NCI-H446 (cell line): ENCODE results near the gene RIN3.

Experiments used
- DNase-seq, 2 experiments: peaks; one replicate each; lab custom pipeline; 2025; lab: John Stamatoyannopoulos, UW

Gene RIN3

DNA sequence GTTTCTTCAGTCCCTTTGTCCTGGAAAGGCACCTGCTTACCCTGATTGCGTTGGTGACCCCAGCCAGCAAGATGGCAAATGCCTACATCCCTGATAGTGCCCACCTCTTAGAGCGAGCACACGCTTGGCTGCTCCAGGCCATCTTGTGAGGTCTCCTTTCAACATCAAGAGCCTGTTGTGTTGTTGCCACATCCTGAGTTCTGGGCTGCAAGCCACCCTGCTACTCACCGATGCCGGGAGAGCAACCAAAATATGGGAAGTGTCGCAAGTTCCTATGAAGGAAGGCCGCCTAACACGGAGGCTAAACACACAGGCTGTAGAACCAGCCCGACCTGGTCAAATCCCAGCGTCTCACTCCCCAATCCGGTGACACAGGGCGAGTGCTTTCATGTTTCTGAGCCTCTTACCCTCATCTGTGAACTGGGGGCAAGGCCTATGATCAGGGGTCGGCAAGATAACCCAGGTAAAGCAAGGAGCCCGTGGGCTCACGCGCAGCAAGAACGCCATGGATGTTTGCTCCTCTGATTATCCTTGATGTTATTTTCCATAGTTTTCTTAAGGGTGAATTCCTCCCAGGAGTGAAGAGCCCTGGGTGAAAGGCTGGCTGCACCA lies 136.5 kb downstream of the RIN3 start:
- no peak for DNase-seq

- no peak for DNase-seq
Observed at GRCh38 chr14:92650581-92651105, 137.1 kb downstream of the RIN3 start.

- no peak for DNase-seq
Observed at GRCh38 chr14:92651106-92651757, 137.7 kb downstream of the RIN3 start.

- DNase-seq, result no peak
Observed at GRCh38 chr14:92651758-92652406, 138.3 kb downstream of the RIN3 start.

DNA sequence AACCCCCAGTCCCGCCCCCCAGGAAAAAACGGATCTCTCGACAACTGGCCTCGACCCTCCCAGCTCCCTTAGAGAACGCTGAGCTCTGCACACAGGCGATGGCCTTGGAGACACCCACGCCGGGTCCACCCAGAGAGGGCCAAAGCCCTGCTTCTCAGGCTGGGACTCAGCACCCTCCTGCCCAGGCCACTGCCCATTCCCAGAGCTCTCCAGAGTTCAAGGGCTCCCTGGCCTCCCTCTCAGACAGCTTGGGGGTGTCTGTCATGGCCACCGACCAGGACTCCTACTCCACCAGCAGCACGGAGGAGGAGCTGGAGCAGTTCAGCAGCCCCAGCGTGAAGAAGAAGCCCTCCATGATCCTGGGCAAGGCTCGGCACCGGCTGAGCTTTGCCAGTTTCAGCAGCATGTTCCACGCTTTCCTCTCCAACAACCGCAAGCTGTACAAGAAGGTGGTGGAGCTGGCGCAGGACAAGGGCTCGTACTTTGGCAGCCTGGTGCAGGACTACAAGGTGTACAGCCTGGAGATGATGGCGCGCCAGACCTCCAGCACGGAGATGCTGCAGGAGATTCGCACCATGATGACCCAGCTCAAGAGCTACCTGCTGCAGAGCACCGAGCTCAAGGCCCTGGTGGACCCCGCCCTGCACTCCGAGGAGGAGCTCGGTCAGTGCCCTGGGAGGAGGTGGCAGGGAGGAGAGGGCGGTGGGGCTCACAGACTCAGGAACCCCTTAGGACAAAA lies 139.0 kb downstream of the RIN3 start:
- no peak for DNase-seq

- no peak for DNase-seq
Observed at GRCh38 chr14:92653162-92653651, 139.6 kb downstream of the RIN3 start.

DNA sequence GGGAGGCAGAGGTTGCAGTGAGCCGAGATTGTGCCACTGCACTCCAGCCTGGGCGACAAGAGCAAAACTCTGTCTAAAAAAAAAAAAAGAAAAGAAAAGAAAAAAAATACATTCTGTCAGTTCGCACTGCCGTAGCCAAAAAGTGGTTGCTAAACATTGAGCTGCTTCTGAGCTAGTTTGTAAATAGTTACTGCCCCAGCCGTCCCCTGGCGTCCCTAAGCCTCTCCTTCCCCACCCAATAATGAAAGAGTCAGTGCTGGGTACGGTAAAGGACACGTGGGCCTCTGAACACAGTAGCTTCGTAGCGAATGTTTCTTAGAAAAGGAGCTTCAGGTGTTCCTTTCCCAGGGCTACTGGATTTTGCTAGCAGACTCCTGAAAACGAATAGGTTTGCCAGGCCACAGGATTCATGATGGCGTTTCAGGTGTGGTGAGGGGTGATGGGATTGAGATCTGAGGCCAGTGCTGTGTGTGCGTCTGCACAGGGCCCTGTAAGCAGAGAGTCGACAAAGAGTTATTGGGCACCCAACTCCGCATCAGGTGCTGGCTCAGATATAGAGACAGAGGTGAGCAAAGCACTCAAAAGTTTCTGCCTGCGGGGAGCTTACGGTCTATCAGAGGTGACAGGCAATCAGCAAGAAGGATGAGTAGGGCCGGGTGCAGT lies 140.8 kb downstream of the RIN3 start:
- DNase-seq, result no peak

DNA sequence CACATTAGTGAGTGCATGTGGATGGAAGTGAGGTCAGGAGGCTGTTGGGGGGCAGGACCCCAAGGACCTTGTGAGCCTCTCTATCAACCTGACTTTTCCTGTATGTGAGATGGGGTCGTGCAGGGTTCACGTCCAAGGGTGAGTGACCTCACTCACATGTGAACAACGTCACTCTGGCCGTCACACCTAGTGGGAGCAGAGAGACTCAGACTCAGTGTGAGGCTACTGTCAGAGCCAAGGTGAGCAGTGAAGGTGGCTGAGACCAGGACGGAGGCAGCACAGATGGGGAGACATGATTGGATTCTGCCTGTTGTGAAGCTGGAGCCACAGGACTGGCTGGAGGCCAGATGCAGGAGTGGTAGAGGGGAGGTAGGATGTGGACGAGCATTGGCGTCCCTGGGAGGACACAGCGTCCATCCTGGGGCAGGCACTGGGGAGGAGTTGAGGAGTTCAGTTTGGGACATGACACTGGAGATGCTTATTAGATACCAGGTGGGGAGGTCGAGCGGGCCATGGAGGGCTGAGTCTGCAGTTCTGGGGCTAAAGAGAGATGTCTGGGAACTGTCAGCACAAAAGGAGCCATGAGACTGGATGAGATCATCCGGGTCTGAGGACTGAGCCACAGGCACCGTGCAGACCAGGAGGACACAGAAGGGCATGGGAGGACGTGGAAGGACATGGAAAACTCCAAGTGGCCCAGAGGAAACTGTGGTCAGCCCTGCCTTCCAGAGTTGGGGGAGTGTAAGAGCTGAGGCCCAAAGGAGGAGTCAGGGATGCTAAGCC lies 142.0 kb downstream of the RIN3 start:
- DNase-seq, result no peak

- DNase-seq, result no peak
Observed at GRCh38 chr14:92656306-92657081, 142.9 kb downstream of the RIN3 start.

- DNase-seq, result no peak
Observed at GRCh38 chr14:92657457-92658142, 144.0 kb downstream of the RIN3 start.

GRCh38 chr14:92658160-92658559 lies 144.6 kb downstream of the RIN3 start:
- no peak for DNase-seq

DNA sequence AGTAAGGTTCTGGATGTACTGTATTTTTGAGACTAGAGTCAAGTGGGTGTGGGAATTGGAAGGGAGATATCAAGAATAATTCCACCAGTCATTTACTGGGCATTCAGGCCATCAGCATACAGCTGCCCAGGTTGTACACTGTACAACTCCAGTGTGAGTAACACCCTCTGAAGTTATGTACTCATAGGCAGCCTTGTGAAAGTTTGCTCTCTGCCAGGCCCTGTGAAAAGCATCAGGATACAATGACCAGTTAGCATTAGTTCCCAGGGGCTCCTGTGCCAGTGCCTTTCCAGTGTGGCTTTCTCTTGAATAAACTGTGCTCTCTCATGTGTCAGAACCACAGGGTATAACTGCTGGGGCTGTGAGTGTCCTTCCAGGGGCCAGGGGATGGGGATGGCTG lies 145.1 kb downstream of the RIN3 start:
- no peak for DNase-seq

GRCh38 chr14:92659765-92660561 lies 146.4 kb downstream of the RIN3 start:
- no peak for DNase-seq

DNA sequence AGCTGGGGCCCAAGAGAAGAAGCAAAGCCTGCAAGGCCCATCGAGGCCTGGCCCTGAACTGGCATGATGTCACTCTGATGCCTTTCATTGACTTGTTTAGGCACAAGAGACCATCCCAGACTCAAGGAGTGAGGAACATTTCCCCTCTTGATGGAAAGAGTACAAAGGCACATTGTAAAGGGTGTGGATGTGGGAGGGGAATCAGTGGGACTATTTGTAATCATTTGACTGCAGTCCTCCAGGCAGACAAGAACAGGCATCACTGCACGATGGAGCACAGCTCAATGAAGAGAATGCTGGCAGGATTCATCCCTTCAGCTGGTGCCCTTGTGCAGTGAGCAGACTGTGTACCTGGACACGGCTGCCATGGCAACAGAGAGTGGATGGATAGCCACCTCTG lies 147.0 kb downstream of the RIN3 start:
- no peak for DNase-seq

DNA sequence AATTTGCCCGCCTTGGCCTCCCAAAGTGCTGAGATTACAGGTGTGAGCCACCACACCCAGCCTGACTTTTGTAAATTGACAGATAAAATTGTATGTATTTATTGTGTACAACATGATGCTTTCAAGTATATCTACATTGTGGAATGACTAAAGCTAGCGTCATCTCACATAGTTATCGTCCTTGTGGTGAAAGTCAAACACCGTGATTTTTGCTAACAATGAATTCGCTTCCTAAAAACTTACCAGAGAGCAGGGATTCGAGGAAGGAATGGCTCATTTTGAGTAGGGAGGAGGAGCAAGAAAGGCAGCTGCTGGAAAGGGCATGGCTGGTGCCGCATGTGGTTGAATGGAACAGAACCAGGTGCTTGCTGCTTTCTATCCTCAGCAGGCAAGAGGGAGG lies 149.5 kb downstream of the RIN3 start:
- DNase-seq, result no peak

DNA sequence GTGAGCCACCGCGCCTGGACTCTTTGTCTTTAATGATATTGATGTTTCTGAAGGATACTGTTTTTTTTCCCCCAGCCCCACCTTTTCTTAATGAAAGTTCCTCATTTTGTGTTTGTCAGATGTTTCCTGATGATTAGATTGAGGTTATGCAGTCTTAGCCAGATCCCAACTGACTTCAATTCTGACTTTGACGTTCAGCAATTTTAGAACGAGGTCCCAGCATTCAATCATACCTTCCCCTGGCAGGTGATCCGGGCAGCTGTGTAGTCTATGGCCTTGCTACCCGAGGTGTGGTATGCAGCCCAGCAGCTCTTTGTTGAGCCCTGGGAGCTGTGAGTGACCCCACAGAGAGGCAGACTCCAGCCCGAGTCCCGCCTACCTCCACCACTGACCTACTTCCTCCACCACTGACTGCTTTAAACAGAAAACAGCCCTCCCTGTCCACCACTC lies 152.1 kb downstream of the RIN3 start:
- no peak for DNase-seq

GRCh38 chr14:92666251-92666650 lies 152.7 kb downstream of the RIN3 start:
- no peak for DNase-seq

GRCh38 chr14:92668276-92668973 lies 154.8 kb downstream of the RIN3 start:
- DNase-seq, result no peak
